Measurements from ENCODE around the gene PTPRO.

The PTPRO gene

GRCh38 chr12:15526033-15526432 lies 203.7 kb downstream of the PTPRO start:
- Histone ChIP-seq H3K27ac (no peak overlapping the region), H3K9me3 (ENCODE audit: severe bottlenecking) (no peaks in the 10 kb centered on the region), H3K36me3 (no peaks in the 10 kb centered on the region), H3K27me3 (ENCODE audit: insufficient read depth, low read depth, severe bottlenecking) (no peaks in the 10 kb centered on the region), H3K4me3 (ENCODE audit: low read depth, low read length) (no peak overlapping the region)
- no peak for TF ChIP-seq CTCF (IDR thresholded peaks at IDR 0.05; ENCODE audit: low read depth, low read length)
- DNase-seq = no peak

- H3K27me3 ChIP-seq (ENCODE audit: insufficient read depth, low read depth, severe bottlenecking) = no peaks in the 10 kb centered on the region
- no peak overlapping the region for H3K27ac ChIP-seq
- no peak overlapping the region for H3K4me3 ChIP-seq (ENCODE audit: low read depth, low read length)
- no peaks in the 10 kb centered on the region for H3K36me3 ChIP-seq
- peak; percentile 45 for TF ChIP-seq CTCF (IDR thresholded peaks at IDR 0.05; ENCODE audit: low read depth, low read length)
- DNase-seq = peak; percentile 27
- no peaks in the 10 kb centered on the region for H3K9me3 ChIP-seq (ENCODE audit: severe bottlenecking)
Measured at GRCh38 chr12:15527201-15528080, 205.1 kb downstream of the PTPRO start.

GRCh38 chr12:15528666-15529065 lies 206.4 kb downstream of the PTPRO start:
- no peaks in the 10 kb centered on the region for H3K36me3 ChIP-seq
- no peak overlapping the region for H3K27ac ChIP-seq
- no peaks in the 10 kb centered on the region for H3K9me3 ChIP-seq (ENCODE audit: severe bottlenecking)
- H3K4me3 ChIP-seq (ENCODE audit: low read depth, low read length) = no peak overlapping the region
- H3K27me3 ChIP-seq (ENCODE audit: insufficient read depth, low read depth, severe bottlenecking) = no peaks in the 10 kb centered on the region
- TF ChIP-seq CTCF (IDR thresholded peaks at IDR 0.05; ENCODE audit: low read depth, low read length) = no peak
- no peak for DNase-seq

GRCh38 chr12:15530361-15530760 lies 208.1 kb downstream of the PTPRO start:
- Histone ChIP-seq H3K9me3 (ENCODE audit: severe bottlenecking) (no peaks in the 10 kb centered on the region), H3K27me3 (ENCODE audit: insufficient read depth, low read depth, severe bottlenecking) (no peaks in the 10 kb centered on the region), H3K4me3 (ENCODE audit: low read depth, low read length) (no peak overlapping the region), H3K36me3 (no peaks in the 10 kb centered on the region), H3K27ac (no peak overlapping the region)
- TF ChIP-seq CTCF (IDR thresholded peaks at IDR 0.05; ENCODE audit: low read depth, low read length) = no peak
- DNase-seq = no peak

GRCh38 chr12:15532364-15532977 lies 210.2 kb downstream of the PTPRO start:
- peak; percentile 67 for DNase-seq
- H3K27me3 ChIP-seq (ENCODE audit: insufficient read depth, low read depth, severe bottlenecking) = no peaks in the 10 kb centered on the region
- H3K9me3 ChIP-seq (ENCODE audit: severe bottlenecking) = no peaks in the 10 kb centered on the region
- H3K4me3 ChIP-seq (ENCODE audit: low read depth, low read length) = no peak overlapping the region
- H3K36me3 ChIP-seq = no peaks in the 10 kb centered on the region
- peak; percentile 59 for TF ChIP-seq CTCF (IDR thresholded peaks at IDR 0.05; ENCODE audit: low read depth, low read length)
- no peak overlapping the region for H3K27ac ChIP-seq
